ENCODE results near the gene DIRAS3. TPM values are rescaled to one million over a fixed set of nuclear protein-coding genes. Genes with fewer than 3 reads are reported as not detected.

Gene DIRAS3
- polyA plus RNA-seq, 1 of the 3 experiments (the other 2 are of a cell fraction): 16.6 TPM

DNA sequence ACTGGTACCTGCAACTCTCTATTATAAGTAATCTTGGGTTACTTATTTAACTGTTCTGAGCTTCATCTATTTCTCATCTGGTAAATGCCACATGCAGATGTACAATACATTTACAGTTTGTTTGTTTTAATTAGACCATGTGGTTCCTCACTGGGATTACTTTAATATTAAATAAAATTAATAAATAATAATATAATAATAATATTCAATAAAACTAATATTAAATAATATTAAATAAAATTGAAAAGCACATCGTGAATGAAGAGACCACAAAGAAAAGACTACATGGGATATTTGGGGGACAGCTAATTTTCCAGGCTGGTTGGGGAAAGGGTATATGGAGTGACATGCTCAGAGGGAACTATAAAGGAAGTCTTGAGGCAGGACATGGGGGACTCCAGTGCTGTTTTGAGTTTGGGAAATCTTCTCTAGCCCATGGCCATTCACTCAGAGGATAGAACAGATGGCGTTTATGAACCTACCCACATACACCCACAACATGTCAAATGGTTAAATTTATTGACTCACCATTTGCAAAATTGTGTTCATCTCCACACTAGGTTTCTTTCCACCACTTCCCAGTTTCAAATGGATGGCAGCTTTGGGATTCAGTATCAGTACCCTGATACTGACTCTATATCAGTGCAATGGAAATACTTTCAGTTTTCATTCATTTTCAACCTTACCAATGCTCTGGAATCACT lies 25.6 kb downstream of the DIRAS3 start (continued):
- TF ChIP-seq, protein P1, sequence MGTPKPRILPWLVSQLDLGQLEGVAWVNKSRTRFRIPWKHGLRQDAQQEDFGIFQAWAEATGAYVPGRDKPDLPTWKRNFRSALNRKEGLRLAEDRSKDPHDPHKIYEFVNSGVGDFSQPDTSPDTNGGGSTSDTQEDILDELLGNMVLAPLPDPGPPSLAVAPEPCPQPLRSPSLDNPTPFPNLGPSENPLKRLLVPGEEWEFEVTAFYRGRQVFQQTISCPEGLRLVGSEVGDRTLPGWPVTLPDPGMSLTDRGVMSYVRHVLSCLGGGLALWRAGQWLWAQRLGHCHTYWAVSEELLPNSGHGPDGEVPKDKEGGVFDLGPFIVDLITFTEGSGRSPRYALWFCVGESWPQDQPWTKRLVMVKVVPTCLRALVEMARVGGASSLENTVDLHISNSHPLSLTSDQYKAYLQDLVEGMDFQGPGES (IDR thresholded peaks at IDR 0.05; ENCODE audit: low read depth, low read length): no peak
- TF ChIP-seq FOXJ3 (CRISPR knock-in tag; IDR thresholded peaks at IDR 0.05): no peak

DNA sequence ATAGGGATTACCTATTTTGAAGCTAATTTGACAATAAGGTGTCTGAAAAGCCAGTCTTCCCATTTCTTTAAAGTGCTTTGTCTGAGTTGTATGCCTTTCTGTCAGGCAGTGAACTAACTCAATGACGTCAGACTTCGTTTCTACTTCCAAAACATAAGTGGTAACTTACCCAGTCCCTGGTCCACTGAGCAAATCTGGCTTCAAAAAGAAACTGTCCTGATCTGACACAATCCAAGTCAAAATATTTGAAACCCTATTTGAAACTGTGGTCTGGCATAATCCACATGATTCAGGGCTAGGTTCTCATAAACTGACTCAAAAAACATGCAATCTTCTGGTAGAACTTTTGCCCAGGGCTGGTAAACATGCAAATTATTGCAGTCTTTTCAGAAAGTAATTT lies 34.0 kb downstream of the DIRAS3 start:
- no peaks in the 10 kb centered on the region for H3K36me3 ChIP-seq (replicated peaks in 1 of 2; ENCODE audit: control insufficient read depth in 1 of 2, insufficient read depth in 2 of 2, low read length in 1 of 2)
- no peaks in the 10 kb centered on the region for H3K27me3 ChIP-seq (ENCODE audit: insufficient read depth)
- no peaks in the 10 kb centered on the region for H3K9me3 ChIP-seq
- no peak for DNase-seq
- H3K27ac ChIP-seq (ENCODE audit: low read depth in 2 of 2, low read length in 1 of 2): no peak overlapping the region
- H2AFZ ChIP-seq (ENCODE audit: low read depth): no peak overlapping the region
- H3K9ac ChIP-seq: no peak overlapping the region
- 100% methylated on average over 2 of the region's 2 CpGs for WGBS (ENCODE audit: low lambda C conversion rate)
- H4K20me1 ChIP-seq (ENCODE audit: insufficient read depth): no peaks in the 10 kb centered on the region
- H3K4me1 ChIP-seq (ENCODE audit: control insufficient read depth in 1 of 2, insufficient read depth in 2 of 2, low read depth in 1 of 2, low read length in 1 of 2): peaks cover 0 to 4% of the 10 kb centered on the region in 2 experiments; a peak in 2 of 4 replicates
- CTCF ChIA-PET: no interaction called here
- H3K9me2 ChIP-seq: no peaks in the 10 kb centered on the region
- POLR2A ChIA-PET: no interaction called here
- no peaks in the 10 kb centered on the region for H3K79me2 ChIP-seq (ENCODE audit: insufficient read depth)
- H3F3A ChIP-seq (replicated peaks; ENCODE audit: insufficient read depth): no peaks in the 10 kb centered on the region
- H3K4me2 ChIP-seq: no peak overlapping the region
- TF ChIP-seq, protein P1 (IDR thresholded peaks at IDR 0.05; ENCODE audit: low read depth, low read length): no peak
- TF ChIP-seq PBX3 (IDR thresholded peaks at IDR 0.05) (no peak), FOSL2 (IDR thresholded peaks at IDR 0.05; ENCODE audit: borderline replicate concordance, low read depth) (no peak), RAD21 (IDR thresholded peaks at IDR 0.05; ENCODE audit: low read length) (no peak), ZBTB33 (IDR thresholded peaks at IDR 0.05; ENCODE audit: borderline replicate concordance, low read depth) (no peak), POLR2AphosphoS5 (IDR thresholded peaks at IDR 0.05; ENCODE audit: low read depth, low read length) (no peak), MXI1 (IDR thresholded peaks at IDR 0.05; ENCODE audit: low read depth, low read length) (no peak), MAX (IDR thresholded peaks at IDR 0.05; ENCODE audit: low read depth) (no peak), ELF1 (IDR thresholded peaks at IDR 0.05) (no peak), GATA2 (CRISPR knock-in tag; IDR thresholded peaks at IDR 0.05) (no peak), NFIC (IDR thresholded peaks at IDR 0.05; ENCODE audit: borderline replicate concordance) (no peak)
- H3K4me3 ChIP-seq (ENCODE audit: low read depth in 2 of 2, low read length in 1 of 2): no peak overlapping the region
